GM19351 (cell line): Measurements from ENCODE around the gene ANKS1A.

ENCODE experiments used
- ATAC-seq: cut with Tn5 transposase; IDR thresholded peaks from one replicate; pipeline ENCODE4 v1.9.1; 2021; ENCODE audit warnings: mild to moderate bottlenecking, moderate library complexity; ENCODE audit not compliant: unreplicated experiment

The ANKS1A gene

GRCh38 chr6:34953061-34954025 lies 64.3 kb downstream of the ANKS1A start:
- ATAC-seq: no peak

- no peak for ATAC-seq
These were observed 66.4 kb downstream of the ANKS1A start for GRCh38 chr6:34955442-34955841.

- ATAC-seq: no peak
These were observed 68.3 kb downstream of the ANKS1A start for GRCh38 chr6:34957231-34957783.

- no peak for ATAC-seq
These were observed 69.7 kb downstream of the ANKS1A start for GRCh38 chr6:34958734-34959133.

GRCh38 chr6:34959224-34959623 lies 70.2 kb downstream of the ANKS1A start:
- no peak for ATAC-seq

- no peak for ATAC-seq
These were observed 72.0 kb downstream of the ANKS1A start for GRCh38 chr6:34961082-34961481.

GRCh38 chr6:34961574-34961973 lies 72.5 kb downstream of the ANKS1A start:
- ATAC-seq: no peak

- no peak for ATAC-seq
These were observed 75.5 kb downstream of the ANKS1A start for GRCh38 chr6:34964564-34964963.

- ATAC-seq: no peak
These were observed 78.4 kb downstream of the ANKS1A start for GRCh38 chr6:34967461-34967860.

GRCh38 chr6:34969662-34970265 lies 80.7 kb downstream of the ANKS1A start:
- no peak for ATAC-seq

- ATAC-seq: no peak
These were observed 81.4 kb downstream of the ANKS1A start for GRCh38 chr6:34970488-34970887.

- ATAC-seq: no peak
These were observed 81.9 kb downstream of the ANKS1A start for GRCh38 chr6:34970957-34971356.

GRCh38 chr6:34973547-34974248 lies 84.6 kb downstream of the ANKS1A start:
- no peak for ATAC-seq

GRCh38 chr6:34974249-34974642 lies 85.2 kb downstream of the ANKS1A start:
- no peak for ATAC-seq

GRCh38 chr6:34976239-34976638 lies 87.2 kb downstream of the ANKS1A start:
- ATAC-seq: no peak

GRCh38 chr6:34979218-34979617 lies 90.2 kb downstream of the ANKS1A start:
- no peak for ATAC-seq

- no peak for ATAC-seq
These were observed 90.9 kb downstream of the ANKS1A start for GRCh38 chr6:34979994-34980393.

- ATAC-seq: no peak
These were observed 92.3 kb downstream of the ANKS1A start for GRCh38 chr6:34981366-34981765.

GRCh38 chr6:34981951-34982350 lies 92.9 kb downstream of the ANKS1A start:
- no peak for ATAC-seq

GRCh38 chr6:34982424-34982852 lies 93.4 kb downstream of the ANKS1A start:
- no peak for ATAC-seq

GRCh38 chr6:34984416-34984815 lies 95.4 kb downstream of the ANKS1A start:
- ATAC-seq: no peak
